HG02678 (cell line): ENCODE measurements around the gene FAM72C.
"Not testable (repeated sequence)": the region's sequence is repeated elsewhere in the genome, so short reads cannot be mapped to it uniquely, and the experiment has no call there.

Source experiments
- ATAC-seq: cut with Tn5 transposase; IDR thresholded peaks from one replicate; pipeline ENCODE4 v1.9.1; 2021; ENCODE audit warnings: mild to moderate bottlenecking, moderate library complexity; ENCODE audit not compliant: unreplicated experiment

FAM72C gene

DNA sequence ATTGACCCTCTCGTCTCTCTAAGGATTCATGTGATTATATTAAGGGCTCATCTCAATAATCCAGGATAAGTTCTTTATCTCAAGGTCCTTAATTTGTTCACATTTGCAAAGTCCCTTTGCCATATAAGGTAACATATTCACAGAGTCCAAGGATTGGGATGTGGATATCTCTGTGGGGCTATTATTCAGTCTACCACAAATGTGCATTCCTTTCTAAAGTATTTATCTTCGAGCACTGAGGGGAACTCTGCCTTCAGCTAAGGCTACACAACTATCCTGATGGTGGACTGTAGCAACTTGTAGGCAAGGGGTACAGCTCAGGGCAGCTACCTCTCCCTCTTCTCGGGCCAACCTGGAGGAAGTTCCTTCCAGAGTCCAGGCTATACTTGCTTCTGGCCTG, 53.2 kb downstream of the FAM72C start:
- not testable (repeated sequence) for ATAC-seq

GRCh38 chr1:143913705-143914104, 58.1 kb downstream of the FAM72C start:
- ATAC-seq = not testable (repeated sequence)
